AG04450 (cell line): ENCODE results near the gene HMGB3. TPM values are rescaled to one million over a fixed set of nuclear protein-coding genes. Genes with fewer than 3 reads are reported as not detected.

Source experiments
- CTCF ChIA-PET: fragments of 300-600, 350-600 bp; formaldehyde crosslinking; extraction: SDS; loops from one replicate; lab custom pipeline; 2022; ENCODE audit warnings: antibody characterized with exemption, inconsistent platforms; lab: Charles Lee
- POLR2A ChIA-PET: fragments of 350-600 bp; formaldehyde crosslinking; extraction: SDS; loops from one replicate; lab custom pipeline; 2021; ENCODE audit warnings: antibody characterized with exemption, inconsistent platforms; lab: Yijun Ruan, JAX
- DNase-seq: peaks from one replicate; pipeline ENCODE4 v3.0.0-alpha.2; 2011; ENCODE audit warnings: low read depth, low spot score
- H3K27ac ChIP-seq: one replicate; pipeline ENCODE4 v1.5.1; 2012; ENCODE audit warnings: low read depth, low read length, control low read depth
- H3K27me3 ChIP-seq: one replicate; pipeline ENCODE4 v1.6.0; 2012; ENCODE audit warnings: low read length; ENCODE audit not compliant: control insufficient read depth, insufficient read depth
- H3K4me3 ChIP-seq: 2 replicates; pipeline ENCODE4 v1.5.1; 2011; ENCODE audit warnings: mild to moderate bottlenecking, low read depth, low read length, control low read depth
- H3K9me3 ChIP-seq: 2 replicates; pipeline ENCODE4 v1.5.1; 2012; ENCODE audit warnings: low read length; ENCODE audit not compliant: control insufficient read depth, insufficient read depth
- CTCF ChIP-seq: IDR thresholded peaks from 2 replicates; pipeline ENCODE4 v1.5.1; 2011; ENCODE audit warnings: low read depth, low read length, control low read depth, inconsistent platforms
- polyA plus RNA-seq: library from polyadenylated mRNA; depleted of rRNA; stranded (reverse); fragments of >200 nt; gene quantifications from 2 replicates; pipeline ENCODE4 v1.2.3, GENCODE V29; 2011

The HMGB3 gene
- polyA plus RNA-seq, 1 experiment = 21.1 TPM

GRCh38 chrX:150966742-150967141 lies 16.4 kb upstream of the HMGB3 start:
- no peak for TF ChIP-seq CTCF
- Histone ChIP-seq H3K4me3 (no peak overlapping the region), H3K9me3 (no peaks in the 10 kb centered on the region), H3K27ac (no peak overlapping the region), H3K27me3 (no peaks in the 10 kb centered on the region)
- CTCF ChIA-PET = no interaction called here
- POLR2A ChIA-PET = no interaction called here
- DNase-seq = no peak

GRCh38 chrX:150967786-150968185 lies 15.3 kb upstream of the HMGB3 start:
- no peak for DNase-seq
- no peaks in the 10 kb centered on the region for H3K9me3 ChIP-seq
- no peaks in the 10 kb centered on the region for H3K27me3 ChIP-seq
- ChIA-PET POLR2A (no interaction called here), CTCF (no interaction called here)
- H3K4me3 ChIP-seq = no peak overlapping the region
- no peak overlapping the region for H3K27ac ChIP-seq
- TF ChIP-seq CTCF = no peak

- Histone ChIP-seq H3K9me3 (no peaks in the 10 kb centered on the region), H3K4me3 (no peak overlapping the region), H3K27me3 (no peaks in the 10 kb centered on the region), H3K27ac (no peak overlapping the region)
- no peak for DNase-seq
- CTCF ChIA-PET = no interaction called here
- POLR2A ChIA-PET = no interaction called here
- TF ChIP-seq CTCF = no peak
Observed at GRCh38 chrX:150968862-150969720, 14.0 kb upstream of the HMGB3 start.

- POLR2A ChIA-PET = no interaction called here
Observed at GRCh38 chrX:150972450-150972849, 10.7 kb upstream of the HMGB3 start.

More at GRCh38 chrX:150972450-150972849, 10.7 kb upstream of the HMGB3 start:
- Histone ChIP-seq H3K27ac (no peak overlapping the region), H3K4me3 (no peak overlapping the region), H3K27me3 (no peaks in the 10 kb centered on the region), H3K9me3 (no peaks in the 10 kb centered on the region; the same call in 1 of the 2 replicates)
- CTCF ChIA-PET = no interaction called here
- DNase-seq = no peak
- no peak for TF ChIP-seq CTCF
